Esophagus squamous epithelium (tissue), 5 donors: ENCODE measurements around the gene RHBDL3. TPM values are rescaled to one million over a fixed set of nuclear protein-coding genes. Genes with fewer than 3 reads are reported as not detected.
A peak's percentile ranks its signal among the peaks of the same experiment; 100 is the strongest.

ENCODE experiments used
- DNase-seq: peaks from one replicate; lab custom pipeline; 2025; lab: John Stamatoyannopoulos, UW
- H3K27ac ChIP-seq, 4 donors: fragments of 200-600 bp; sonication (generic); one replicate each; pipeline ENCODE4 v1.5.1; 2016 to 2019; ENCODE audit warnings: mild to moderate bottlenecking in 1 of 4
- H3K27me3 ChIP-seq, 4 donors: fragments of 200-600 bp; sonication (generic); 1 replicate in 3 of 4; 2 replicates in 1 of 4; pipeline versions ENCODE4 v1.5.1 to v1.6.0; 2017 to 2021; ENCODE audit warnings: antibody characterized with exemption in 1 of 4
- H3K36me3 ChIP-seq, 3 donors: fragments of 200-600 bp; sonication (generic); one replicate each; pipeline ENCODE4 v1.5.1; 2016 to 2019
- H3K4me1 ChIP-seq, 3 donors: fragments of 200-600 bp; sonication (generic); one replicate each; pipeline ENCODE4 v1.5.1; 2017 to 2019
- H3K4me3 ChIP-seq, 4 donors: fragments of 200-600 bp; sonication (generic); 1 replicate in 3 of 4; 2 replicates in 1 of 4; pipeline ENCODE4 v1.5.1; 2016 to 2019; ENCODE audit warnings: mild to moderate bottlenecking in 2 of 4, moderate library complexity in 1 of 4
- H3K9me3 ChIP-seq, 3 donors: fragments of 200-600 bp; sonication (generic); one replicate each; pipeline ENCODE4 v1.5.1; 2016 to 2019
- CTCF ChIP-seq, 6 experiments: fragments of 450-650 bp in 4 of 6; fragments of 200-600 bp in 2 of 6; sonication (generic) in 2 of 6; IDR thresholded peaks; one replicate each; pipeline ENCODE4 v1.5.1; 2016 to 2019; ENCODE audit warnings: antibody characterized with exemption in 6 of 6, mild to moderate bottlenecking in 4 of 6, moderate library complexity in 4 of 6
- POLR2A ChIP-seq, 4 donors: fragments of 450-650 bp; IDR thresholded peaks; one replicate each; pipeline ENCODE4 v1.6.1; 2017; ENCODE audit warnings: antibody characterized with exemption in 4 of 4, mild to moderate bottlenecking in 4 of 4, moderate library complexity in 3 of 4
- WGBS, 2 donors: methylation state at CpG; one replicate each; pipeline ENCODE4 v1.1.5; 2018; 5-methylcytosine and 5-hydroxymethylcytosine counted together
- intact Hi-C: fragments of 100-400 bp; cut with DNase I; formaldehyde crosslinking; loops from one replicate; pipeline ENCODE4 v1.15.0; 2022
- total RNA-seq, 4 donors: library from RNA; depleted of rRNA; stranded (reverse); fragments of >200 nt; gene quantifications; one replicate each; pipeline ENCODE4 v1.1.0, GENCODE V29; 2016
- donor health status: DM: yes; HTN: yes; CAD: no.

RHBDL3 gene
- total RNA-seq, 4 donors from 2014 or later, result 0.09 to 1.1 (median 0.76) TPM; not detected in 1

DNA sequence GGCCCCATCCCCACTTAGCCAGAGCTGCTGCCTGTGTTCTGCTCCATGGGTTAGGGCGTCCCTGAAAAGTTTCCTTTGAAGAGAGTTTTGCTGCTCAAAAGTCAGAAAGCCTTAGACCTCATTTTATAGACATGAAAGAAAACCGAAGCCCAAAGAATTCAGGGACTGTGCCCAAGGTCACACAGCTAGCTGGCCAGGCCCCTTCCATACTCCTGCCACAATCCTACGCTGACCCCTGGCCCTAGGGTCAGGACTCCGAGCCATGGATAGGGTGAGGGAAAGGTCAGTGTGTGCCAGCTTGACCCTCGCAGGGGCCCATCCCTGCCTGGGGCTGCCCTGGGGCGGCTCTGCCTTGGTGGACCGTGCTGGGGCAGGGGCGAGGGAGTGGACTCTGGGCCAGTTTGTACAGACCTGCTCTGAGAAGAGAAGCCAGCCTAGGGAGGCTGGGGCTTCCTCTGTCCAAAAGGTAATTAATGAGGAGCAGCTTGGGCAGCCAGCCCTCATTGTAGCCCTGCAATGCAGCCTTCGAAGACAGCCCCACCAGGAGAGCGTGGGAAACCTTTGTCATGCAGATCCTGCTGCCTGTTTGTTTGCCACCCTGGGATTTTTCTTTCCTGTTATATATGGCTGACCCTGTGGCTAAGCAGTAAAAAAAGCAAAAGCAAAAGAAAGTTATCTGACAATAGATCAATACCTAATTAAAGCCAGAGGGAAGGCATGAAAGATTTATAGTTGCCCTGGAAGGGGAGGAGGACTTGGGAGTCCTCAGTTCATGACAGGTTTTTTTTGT, 37.4 kb downstream of the RHBDL3 start:
- Histone ChIP-seq H3K36me3 (no peaks in the 10 kb centered on the region), H3K9me3 (no peaks in the 10 kb centered on the region), H3K27me3 (no peaks in the 10 kb centered on the region), H3K27ac (no peak overlapping the region), H3K4me1 (peaks cover 0 to 12% (median 0%) of the 10 kb centered on the region in 3 donors), H3K4me3 (no peak overlapping the region)
- intact Hi-C loops, result no loop called here
- WGBS, 2 donors, result 88% methylated on average over 4 to 5 of the region's 10 CpGs
- no peak for DNase-seq
- TF ChIP-seq POLR2A (IDR thresholded peaks at IDR 0.05), result no peak
- no peak for TF ChIP-seq CTCF (IDR thresholded peaks at IDR 0.05)

DNA sequence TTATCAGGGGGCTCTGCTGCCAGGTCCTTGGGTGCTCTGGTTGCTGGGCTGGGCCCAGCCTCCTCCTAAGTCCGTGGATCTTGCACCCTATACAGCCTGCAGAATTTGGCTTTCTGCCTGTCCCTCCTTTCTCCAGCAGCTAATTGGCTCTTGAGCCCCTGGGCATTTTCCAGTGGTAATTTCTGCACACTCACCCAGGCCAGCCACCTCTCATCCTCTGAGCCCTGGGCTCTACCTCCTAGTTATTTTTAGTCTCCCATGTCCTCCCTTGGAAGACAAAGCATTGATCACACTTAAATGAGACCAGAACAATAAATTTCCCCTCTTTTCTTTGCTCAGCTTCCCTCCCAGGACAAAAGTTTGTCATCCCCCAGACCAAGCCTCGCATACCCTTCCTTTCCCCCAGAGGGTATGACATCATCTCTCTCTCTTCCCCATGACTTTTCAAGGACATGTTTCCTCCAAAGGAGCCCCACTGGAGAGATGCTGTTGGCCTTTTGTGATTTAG, 38.2 kb downstream of the RHBDL3 start:
- intact Hi-C loops, result no loop called here
- Histone ChIP-seq H3K27ac (no peak overlapping the region), H3K9me3 (no peaks in the 10 kb centered on the region), H3K36me3 (no peaks in the 10 kb centered on the region), H3K27me3 (no peaks in the 10 kb centered on the region), H3K4me3 (no peak overlapping the region), H3K4me1 (peaks cover 0 to 4% (median 0%) of the 10 kb centered on the region in 3 donors)
- no peak for DNase-seq
- TF ChIP-seq POLR2A (IDR thresholded peaks at IDR 0.05) (no peak), CTCF (IDR thresholded peaks at IDR 0.05) (no peak)
- WGBS, 2 donors, result 41 to 59% methylated on average over 2 of the region's 2 CpGs

GRCh38 chr17:32305049-32305448, 39.4 kb downstream of the RHBDL3 start:
- no peaks in the 10 kb centered on the region for H3K4me1 ChIP-seq
- TF ChIP-seq CTCF (IDR thresholded peaks at IDR 0.05) (no peak), POLR2A (IDR thresholded peaks at IDR 0.05) (no peak)
- no peak overlapping the region for H3K4me3 ChIP-seq
- H3K27ac ChIP-seq, result no peak overlapping the region
- DNase-seq, result no peak
- intact Hi-C loops, result no loop called here
- no peaks in the 10 kb centered on the region for H3K36me3 ChIP-seq
- WGBS, 2 donors, result 82% methylated on average over 3 to 9 of the region's 9 CpGs
- no peaks in the 10 kb centered on the region for H3K27me3 ChIP-seq
- H3K9me3 ChIP-seq, result no peaks in the 10 kb centered on the region

DNA sequence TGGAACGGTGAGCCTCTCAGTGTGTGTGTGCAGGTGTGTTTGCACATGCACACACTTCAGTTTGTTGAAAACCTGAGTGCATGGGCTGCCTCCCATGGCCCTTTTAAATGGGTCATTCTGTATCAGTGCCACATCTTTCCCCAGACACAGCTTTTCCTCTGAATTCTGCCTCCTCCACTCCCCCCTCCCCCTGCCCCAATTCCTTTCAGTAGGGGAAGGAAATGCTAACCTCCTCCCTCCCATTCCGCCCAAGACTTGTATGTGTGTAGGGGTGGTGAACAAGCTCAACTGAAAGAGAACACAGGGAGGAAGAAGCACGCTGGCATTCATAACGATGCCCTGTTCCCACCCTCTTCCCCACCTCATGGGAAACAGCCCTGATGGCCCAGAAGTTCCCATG, 42.0 kb downstream of the RHBDL3 start:
- H3K36me3 ChIP-seq, result no peaks in the 10 kb centered on the region
- H3K27ac ChIP-seq, result no peak overlapping the region
- TF ChIP-seq POLR2A (IDR thresholded peaks at IDR 0.05), result no peak
- TF ChIP-seq CTCF (IDR thresholded peaks at IDR 0.05), result no peak
- no peak for DNase-seq
- H3K4me1 ChIP-seq, result peaks cover 0 to 9% (median 0%) of the 10 kb centered on the region in 3 donors
- 39 to 50% methylated on average over 2 to 3 of the region's 4 CpGs for WGBS, 2 donors
- H3K27me3 ChIP-seq, result no peaks in the 10 kb centered on the region
- no peak overlapping the region for H3K4me3 ChIP-seq
- intact Hi-C loops, result no loop called here
- H3K9me3 ChIP-seq, result no peaks in the 10 kb centered on the region

- no peaks in the 10 kb centered on the region for H3K9me3 ChIP-seq
- peak overlapping the region in 2 of 4 donors; percentile 10 to 16 for H3K4me3 ChIP-seq
- intact Hi-C loops, result no loop called here
- no peak for DNase-seq
- peaks cover 0 to 9% (median 0%) of the 10 kb centered on the region in 3 donors for H3K4me1 ChIP-seq
- TF ChIP-seq CTCF (IDR thresholded peaks at IDR 0.05) (no peak), POLR2A (IDR thresholded peaks at IDR 0.05) (no peak)
- 15 to 35% methylated on average over 6 to 9 of the region's 9 CpGs for WGBS, 2 donors
- H3K27me3 ChIP-seq, result no peaks in the 10 kb centered on the region
- no peak overlapping the region for H3K27ac ChIP-seq
- H3K36me3 ChIP-seq, result no peaks in the 10 kb centered on the region
Measured at GRCh38 chr17:32311028-32311536, 45.5 kb downstream of the RHBDL3 start.
